CD4-positive, alpha-beta T cell treated with Interferon alpha-2 for 1 hour (primary cell): Measurements from ENCODE around the gene TCEAL7.
A peak's percentile ranks its signal among the peaks of the same experiment; 100 is the strongest.
"Not testable (repeated sequence)": the region's sequence is repeated elsewhere in the genome, so short reads cannot be mapped to it uniquely, and the experiment has no call there.

ENCODE experiments used
- DNase-seq, 2 donors: peaks; one replicate each; pipeline ENCODE4 v3.0.0-alpha.2; 2020 to 2022

TCEAL7 gene, protein sequence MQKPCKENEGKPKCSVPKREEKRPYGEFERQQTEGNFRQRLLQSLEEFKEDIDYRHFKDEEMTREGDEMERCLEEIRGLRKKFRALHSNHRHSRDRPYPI

GRCh38 chrX:103329991-103330390 is at the start of gene TCEAL7:
Gene TCEAL7, plus strand, starts transcription at chrX:103330239. Its CDS starts 1,165 bp downstream, at chrX:103331404.
- no peak for DNase-seq

DNA sequence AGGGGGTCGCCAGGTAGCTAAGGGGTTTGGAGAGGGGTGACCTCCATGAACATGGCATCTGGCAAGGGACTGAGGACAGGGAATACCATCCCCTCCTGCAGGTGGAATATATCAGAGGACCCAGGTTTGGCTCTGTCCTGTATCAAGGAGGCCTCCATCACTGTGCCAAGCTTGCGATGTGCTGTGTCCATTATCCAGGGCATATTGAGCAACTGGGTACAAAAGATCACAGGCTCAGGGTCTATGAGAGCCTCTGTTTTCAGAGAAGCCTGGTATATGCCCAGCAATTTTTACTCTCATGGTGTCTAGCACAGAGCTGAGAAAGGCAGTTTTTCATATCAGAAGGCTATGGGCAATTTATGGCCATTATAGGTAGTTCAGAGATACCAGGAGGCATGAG is 36.9 kb upstream of the TCEAL7 start:
- DNase-seq, result no peak

GRCh38 chrX:103304705-103305104 is 25.3 kb upstream of the TCEAL7 start:
- no peak for DNase-seq

GRCh38 chrX:103305666-103306065 is 24.4 kb upstream of the TCEAL7 start:
- DNase-seq, result not testable (repeated sequence)

GRCh38 chrX:103309860-103310554 is 20.0 kb upstream of the TCEAL7 start:
- DNase-seq, result peak in 1 of 2 donors; percentile 3

DNA sequence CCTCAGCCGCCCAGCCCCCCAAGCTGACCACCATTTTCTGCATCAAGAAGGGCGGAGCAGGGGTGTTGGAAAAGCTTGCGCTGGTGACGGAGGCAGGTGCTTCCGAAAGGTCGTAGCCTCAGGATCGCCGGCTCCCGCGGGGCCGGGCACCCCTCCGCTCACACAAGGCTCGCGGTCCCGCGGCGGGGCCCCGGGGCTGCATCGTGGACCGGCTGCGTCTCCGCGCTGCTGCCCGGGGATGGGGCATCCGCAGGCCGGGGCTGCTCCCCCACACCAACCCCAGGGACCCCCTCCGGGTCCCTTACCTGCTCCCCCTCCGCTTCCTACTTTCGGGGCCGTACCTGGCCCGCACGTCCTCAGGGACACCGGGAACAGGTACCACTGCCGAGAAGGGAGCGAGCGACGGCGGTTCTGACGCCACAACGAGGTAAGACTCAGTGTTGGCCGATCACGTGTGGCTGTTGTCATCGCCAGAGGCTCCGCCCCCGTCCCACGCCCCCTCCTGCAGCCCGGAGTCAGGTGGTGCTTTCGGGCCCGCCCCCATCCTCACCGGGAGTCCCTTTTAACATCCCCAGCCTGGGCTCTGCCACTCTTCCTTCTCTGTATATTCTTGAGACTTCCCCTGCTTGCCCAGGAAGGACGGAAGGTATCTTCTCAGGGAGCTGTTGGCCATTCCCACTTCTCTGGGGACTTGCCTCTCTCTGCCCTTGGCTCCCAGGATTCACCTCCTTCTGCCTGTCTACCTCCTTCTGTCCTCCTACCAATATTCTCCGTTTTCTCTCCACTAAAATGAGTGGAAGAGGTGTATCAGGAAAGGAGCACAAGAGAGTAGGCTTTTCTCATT is 19.3 kb upstream of the TCEAL7 start, which contains the start of gene BEX2:
TSS of gene BEX2 (minus strand) at position 436 of the 844 bp plus-strand sequence. CDS start 1,014 bp downstream, outside the sequence.
- DNase-seq, result peak; percentile 86 to 87

GRCh38 chrX:103311399-103311780 is 18.6 kb upstream of the TCEAL7 start:
- no peak for DNase-seq

- DNase-seq, result no peak
Observed at GRCh38 chrX:103330681-103331288, 746 bp downstream of the TCEAL7 start.

- DNase-seq, result no peak
Observed at GRCh38 chrX:103338663-103339062, 8.6 kb downstream of the TCEAL7 start.

DNA sequence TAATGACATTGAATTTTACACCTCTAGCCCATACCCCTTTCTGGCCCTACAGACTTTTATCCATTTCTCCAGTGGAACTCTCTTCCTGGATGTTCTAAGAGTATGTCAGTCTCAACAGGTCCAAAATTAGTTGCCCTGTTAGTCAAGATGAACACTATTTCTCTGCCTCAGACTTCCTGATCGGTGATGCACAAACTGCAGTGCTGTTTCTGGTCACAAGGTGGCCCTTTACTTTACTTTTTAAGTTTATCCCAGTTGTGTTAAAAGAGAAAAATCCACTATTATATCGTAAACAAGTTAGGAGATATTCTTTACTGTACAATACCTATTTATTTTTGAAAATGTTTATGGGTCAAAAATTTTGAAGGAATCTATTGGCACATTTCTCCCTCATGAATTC is 13.1 kb downstream of the TCEAL7 start:
- DNase-seq, result peak; percentile 13 to 37

- no peak for DNase-seq
Observed at GRCh38 chrX:103344606-103345005, 14.6 kb downstream of the TCEAL7 start.

DNA sequence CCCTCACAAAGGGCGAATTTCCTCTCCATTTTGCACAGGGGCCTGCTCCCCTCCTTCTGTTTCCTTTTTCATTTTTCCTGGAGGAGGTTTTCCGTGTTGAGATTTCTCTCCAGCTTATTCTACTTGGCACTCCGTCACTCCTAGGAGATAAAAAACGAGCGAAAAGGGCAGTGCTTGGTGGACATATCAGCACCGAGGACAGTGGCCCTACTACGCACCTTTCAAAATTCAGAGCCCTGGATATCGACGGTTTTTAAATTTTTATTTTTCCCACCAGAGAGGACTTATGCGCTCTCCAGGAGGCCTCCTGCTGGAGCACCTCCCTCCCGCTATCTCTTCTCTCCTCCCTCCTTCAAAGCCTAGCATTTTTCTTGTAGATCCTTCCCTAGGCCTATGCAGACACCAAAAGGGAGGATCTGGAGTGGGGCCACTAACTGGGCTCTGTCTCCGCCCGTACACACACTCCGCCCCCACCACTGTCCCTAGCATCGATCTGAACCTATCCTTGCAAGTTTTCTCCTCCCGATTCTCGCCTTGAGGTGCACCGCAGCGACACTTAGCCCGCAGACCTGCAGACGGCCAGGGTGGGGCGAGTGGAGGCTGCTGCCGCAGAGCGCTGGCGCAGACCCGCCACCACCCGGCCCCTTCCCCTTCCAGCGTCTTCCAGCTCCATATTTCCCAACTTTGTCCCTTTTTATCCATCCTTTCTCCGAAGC is 17.8 kb downstream of the TCEAL7 start:
- DNase-seq, result no peak

DNA sequence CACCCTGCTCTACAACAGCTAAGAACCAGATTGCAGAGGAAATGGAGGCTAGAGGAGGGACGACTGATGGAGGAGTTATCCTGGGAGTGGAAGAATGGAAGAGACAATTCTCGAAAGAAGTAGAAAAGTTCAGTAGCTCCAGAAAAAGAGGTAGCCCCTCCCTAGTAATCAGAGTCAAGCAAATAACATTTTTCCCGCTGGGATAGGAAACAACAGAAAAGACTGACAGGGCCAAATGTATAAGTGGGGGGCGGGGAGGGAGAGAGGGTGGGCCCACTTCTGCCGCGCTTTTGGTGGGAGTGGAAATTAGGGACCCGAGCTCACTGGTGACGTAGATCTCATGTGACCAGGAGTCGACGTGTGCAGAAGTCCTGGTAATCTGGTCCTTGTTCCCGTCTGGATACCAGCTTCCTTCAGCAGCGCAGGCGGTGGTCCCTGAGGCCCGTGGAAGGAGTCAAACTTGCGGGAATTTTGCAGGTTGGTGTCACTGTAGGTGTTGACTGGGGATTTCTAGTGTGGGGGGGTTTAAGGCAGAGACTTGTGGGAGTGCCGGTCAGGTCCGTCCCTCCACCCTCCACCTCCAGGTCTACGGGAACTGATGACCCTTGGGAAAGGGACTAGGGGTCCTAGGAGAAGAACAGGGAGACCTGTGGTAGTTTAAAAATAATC is 26.2 kb downstream of the TCEAL7 start, which contains the start of gene TCEAL9:
TSS of gene TCEAL9 (plus strand) at position 377 of the 669 bp plus-strand sequence. CDS start 1,179 bp downstream, outside the sequence.
- DNase-seq, result no peak

DNA sequence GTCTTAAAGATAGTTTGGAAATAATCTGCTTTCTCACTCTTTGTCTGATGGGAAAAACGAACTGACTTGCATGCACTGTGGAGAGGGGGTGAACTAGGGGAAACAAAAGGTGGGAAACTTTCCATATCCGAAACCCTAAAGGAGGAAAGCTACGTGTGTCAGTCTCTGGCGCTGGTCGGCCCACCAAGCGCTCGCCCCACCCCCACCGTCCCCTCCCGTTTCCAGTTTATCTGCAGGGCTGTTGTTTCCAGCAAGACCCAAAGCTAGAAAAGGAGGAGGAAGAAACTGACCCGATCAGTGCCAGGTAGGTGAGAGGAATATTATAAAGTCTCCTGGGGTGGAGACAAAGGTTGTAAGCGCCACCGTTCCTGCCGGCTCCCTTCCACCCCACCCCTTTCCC is 26.8 kb downstream of the TCEAL7 start:
- no peak for DNase-seq

- no peak for DNase-seq
Observed at GRCh38 chrX:103357871-103358270, 27.8 kb downstream of the TCEAL7 start.

DNA sequence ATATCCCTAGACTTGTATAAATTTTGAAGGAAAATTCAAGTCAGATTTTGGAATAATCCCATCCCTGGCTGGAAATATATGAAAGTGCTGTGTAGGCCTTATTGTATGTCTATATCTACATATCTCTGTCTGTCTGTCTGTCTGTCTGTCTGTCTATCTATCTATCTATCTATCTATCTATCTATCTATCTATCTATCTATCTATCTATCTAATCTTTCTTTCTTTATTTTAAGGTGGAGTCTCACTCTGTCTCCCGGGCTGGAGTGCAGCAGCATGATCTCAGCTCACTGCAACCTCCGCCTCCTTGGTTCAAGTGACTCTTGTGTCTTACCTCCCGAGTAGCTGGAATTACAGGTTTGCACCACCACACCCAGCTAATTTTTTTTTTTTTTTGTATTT is 29.6 kb downstream of the TCEAL7 start:
- DNase-seq, result not testable (repeated sequence)

DNA sequence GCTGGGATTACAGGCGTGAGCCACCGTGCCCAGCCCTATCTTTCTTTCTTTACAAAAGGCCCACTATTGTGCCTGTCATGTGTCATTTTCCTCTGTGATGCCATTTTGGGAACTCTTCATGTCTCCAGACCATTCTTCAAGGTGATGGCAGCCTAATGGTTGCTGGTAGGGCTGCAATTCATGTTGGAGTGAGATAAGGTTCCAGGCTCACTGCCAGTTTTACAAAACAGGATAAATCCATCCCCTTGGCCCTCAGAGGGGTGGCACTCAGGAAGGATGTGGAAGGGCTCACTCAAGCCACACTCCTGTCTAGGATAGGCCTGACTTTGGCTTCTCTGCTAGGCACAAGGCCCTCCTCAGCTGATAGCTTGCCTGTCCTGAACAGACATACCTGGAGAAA is 30.1 kb downstream of the TCEAL7 start:
- DNase-seq, result no peak

DNA sequence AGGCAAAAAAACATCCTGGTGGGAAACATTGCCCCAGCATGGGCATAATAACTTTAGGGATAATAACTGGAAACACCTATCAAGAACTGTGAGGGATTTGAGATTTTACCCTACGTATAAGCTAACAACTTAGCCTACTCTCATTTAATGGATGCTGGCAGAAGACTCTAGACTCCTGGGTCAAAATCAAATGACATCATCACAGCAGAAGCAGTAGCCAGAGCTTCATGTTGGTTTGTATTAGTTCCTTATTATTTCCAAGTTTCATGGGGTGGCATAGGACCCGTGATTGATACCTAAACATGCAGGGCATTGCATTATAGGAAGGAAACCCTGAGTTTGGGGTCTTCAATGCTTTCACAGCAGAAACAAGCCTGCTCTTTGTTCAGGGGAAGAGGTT is 30.9 kb downstream of the TCEAL7 start:
- no peak for DNase-seq

- no peak for DNase-seq
Observed at GRCh38 chrX:103361798-103362197, 31.8 kb downstream of the TCEAL7 start.

DNA sequence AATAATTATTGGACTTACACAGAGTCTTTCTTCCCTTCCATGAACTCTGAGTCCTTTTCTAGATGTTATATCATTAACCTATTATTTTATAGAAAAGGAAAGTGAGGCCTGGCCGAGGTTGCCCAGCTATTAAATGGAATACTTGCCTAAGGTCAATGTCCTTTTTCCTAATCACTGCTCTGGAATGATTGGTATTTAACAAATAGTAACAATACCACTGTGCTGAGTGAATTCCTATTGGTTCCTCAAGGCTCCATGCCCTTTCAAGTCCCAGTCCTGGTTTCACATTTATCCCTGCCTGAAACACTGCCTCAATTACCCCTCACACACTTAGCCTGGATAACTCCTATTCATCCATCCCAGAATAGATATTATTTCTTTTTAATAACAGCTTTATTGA is 32.4 kb downstream of the TCEAL7 start:
- DNase-seq, result no peak

DNA sequence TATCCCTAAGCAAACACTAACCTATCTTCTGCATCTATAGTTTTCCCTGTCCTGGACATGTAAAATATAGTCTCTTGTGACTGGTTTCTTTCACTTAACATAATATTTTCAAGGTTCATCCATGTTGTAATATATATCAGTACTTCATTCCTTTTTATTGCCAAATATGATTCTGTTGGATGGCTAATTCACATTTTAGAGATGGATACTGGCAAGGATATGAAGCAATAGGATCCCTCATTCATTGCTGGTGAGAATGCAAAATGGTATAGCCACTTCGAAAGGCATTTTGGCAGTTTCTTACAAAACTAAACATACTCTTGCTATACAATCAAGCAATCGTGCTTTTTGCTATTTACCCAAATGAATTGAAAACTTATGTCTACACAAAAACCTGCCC is 33.0 kb downstream of the TCEAL7 start:
- no peak for DNase-seq

- no peak for DNase-seq
Observed at GRCh38 chrX:103367502-103367901, 37.5 kb downstream of the TCEAL7 start.
